ENCODE data around the gene EPOP. TPM values are rescaled to one million over a fixed set of nuclear protein-coding genes. Genes with fewer than 3 reads are reported as not detected.
A peak's percentile ranks its signal among the peaks of the same experiment; 100 is the strongest.

EPOP gene
- total and polyA plus RNA-seq, 2 of the 13 experiments (the other 11 are each of a cell fraction or from before 2014, with no cell fraction given), result 14.7 to 37.8 TPM

GRCh38 chr17:38704606-38705522 is 30.1 kb upstream of the EPOP start, which contains the start of gene MLLT6 (continued):
- TF ChIP-seq ZNF639 (CRISPR knock-in tag; conservative IDR thresholded peaks at IDR 0.05) (no peak), MAFK (conservative IDR thresholded peaks at IDR 0.05 in 1 of 2, IDR thresholded peaks at IDR 0.05 in 1 of 2; ENCODE audit: low read length in 2 of 2) (no peak), PRMT3 (CRISPR knock-in tag; IDR thresholded peaks at IDR 0.05; ENCODE audit: borderline replicate concordance, low read depth) (no peak), RBM22 (optimal IDR thresholded peaks at IDR 0.05; ENCODE audit: low read length) (peak; percentile 70), REPIN1 (CRISPR knock-in tag; IDR thresholded peaks at IDR 0.05; ENCODE audit: borderline replicate concordance, low read depth) (no peak), IKZF5 (CRISPR knock-in tag; IDR thresholded peaks at IDR 0.05) (no peak), MTF1 (CRISPR knock-in tag; IDR thresholded peaks at IDR 0.05) (no peak), ZSCAN20 (CRISPR knock-in tag; IDR thresholded peaks at IDR 0.05; ENCODE audit: borderline replicate concordance) (peak; percentile 78; the same call in 1 of the 2 replicates), ZNF550 (CRISPR knock-in tag; IDR thresholded peaks at IDR 0.05; ENCODE audit: borderline replicate concordance) (no peak), HOXD1 (CRISPR knock-in tag; IDR thresholded peaks at IDR 0.05) (peak; percentile 52; the same call in 1 of the 2 replicates), RFX5 (IDR thresholded peaks at IDR 0.05; ENCODE audit: low read depth, low read length) (no peak), ELK4 (CRISPR knock-in tag; IDR thresholded peaks at IDR 0.05; ENCODE audit: borderline replicate concordance) (no peak), ZBTB21 (CRISPR knock-in tag; IDR thresholded peaks at IDR 0.05) (0 out of 2 replicates have a peak, but pooled peaks have one; percentile 42), ZNF598 (CRISPR knock-in tag; IDR thresholded peaks at IDR 0.05; ENCODE audit: borderline replicate concordance) (no peak; the same call in 1 of the 2 replicates), MXD4 (CRISPR knock-in tag; IDR thresholded peaks at IDR 0.05) (no peak), KLF13 (CRISPR knock-in tag; IDR thresholded peaks at IDR 0.05) (no peak), HDAC2 (CRISPR knock-in tag; IDR thresholded peaks at IDR 0.05) (no peak), ZNF562 (CRISPR knock-in tag; IDR thresholded peaks at IDR 0.05; ENCODE audit: borderline replicate concordance) (no peak), CEBPB (IDR thresholded peaks at IDR 0.05; ENCODE audit: borderline replicate concordance, low read depth, low read length) (no peak), ZNF768 (CRISPR knock-in tag; IDR thresholded peaks at IDR 0.05) (no peak), AGO1 (IDR thresholded peaks at IDR 0.05; ENCODE audit: low read depth, low read length, poor library complexity, severe bottlenecking) (peak; percentile 86), KDM1A (CRISPR knock-in tag; IDR thresholded peaks at IDR 0.05) (no peak), ZBTB42 (CRISPR knock-in tag; IDR thresholded peaks at IDR 0.05) (no peak), ZNF235 (CRISPR knock-in tag; IDR thresholded peaks at IDR 0.05; ENCODE audit: borderline replicate concordance) (0 out of 2 replicates have a peak, but pooled peaks have one; percentile 2), PPARG (CRISPR knock-in tag; conservative IDR thresholded peaks at IDR 0.05) (no peak)
